VCaP (cell line): ENCODE data around the gene EVC2.

Experiments used
- H3K27ac ChIP-seq: fragments of 450-650 bp; 2 replicates; pipeline ENCODE4 v1.5.1; 2017
- CTCF ChIP-seq: fragments of 450-650 bp; conservative IDR thresholded peaks from 2 replicates; pipeline ENCODE4 v1.5.1; 2017; ENCODE audit warnings: mild to moderate bottlenecking, moderate library complexity

Gene EVC2

GRCh38 chr4:5716391-5716790 is 8.0 kb upstream of the EVC2 start:
- TF ChIP-seq CTCF: no peak
- no peak overlapping the region for H3K27ac ChIP-seq

- TF ChIP-seq CTCF: no peak
- H3K27ac ChIP-seq: no peak overlapping the region
Observed at GRCh38 chr4:5715357-5715756, 7.0 kb upstream of the EVC2 start.

GRCh38 chr4:5713861-5714260 is 5.5 kb upstream of the EVC2 start:
- TF ChIP-seq CTCF: no peak
- H3K27ac ChIP-seq: no peak overlapping the region

GRCh38 chr4:5712931-5713330 is 4.6 kb upstream of the EVC2 start:
- H3K27ac ChIP-seq: no peak overlapping the region
- TF ChIP-seq CTCF: no peak

GRCh38 chr4:5712517-5712916 is 4.2 kb upstream of the EVC2 start:
- no peak overlapping the region for H3K27ac ChIP-seq

GRCh38 chr4:5711479-5712184 is 3.3 kb upstream of the EVC2 start:
- peak overlapping the region; percentile 88 for H3K27ac ChIP-seq
- no peak for TF ChIP-seq CTCF

More at GRCh38 chr4:5712517-5712916, 4.2 kb upstream of the EVC2 start:
- no peak for TF ChIP-seq CTCF

GRCh38 chr4:5710961-5711478 is 2.7 kb upstream of the EVC2 start, which contains the start of gene EVC:
Gene EVC, plus strand, starts transcription at chr4:5711201. Its CDS starts 180 bp downstream, at chr4:5711381.
- H3K27ac ChIP-seq: peak within 1 kb of the TSS; percentile 88
- no peak for TF ChIP-seq CTCF
